Erythroblast (primary cell): ENCODE results near the gene SPAG16.

Experiments
- GATA1 ChIP-seq: IDR thresholded peaks from 2 replicates; pipeline ENCODE4 v1.6.1; 2011; ENCODE audit warnings: low read depth, mild to moderate bottlenecking, control low read depth, low read length, moderate library complexity
- POLR2A ChIP-seq: IDR thresholded peaks from 2 replicates; pipeline ENCODE4 v1.6.1; 2011; ENCODE audit warnings: mild to moderate bottlenecking, low read length

- TF ChIP-seq POLR2A (no peak), GATA1 (no peak)
These were observed 92.4 kb downstream of the SPAG16 start for GRCh38 chr2:213376644-213377043.
